ENCODE results near the gene ZEB1. TPM values are rescaled to one million over a fixed set of nuclear protein-coding genes. Genes with fewer than 3 reads are reported as not detected.
A peak's percentile ranks its signal among the peaks of the same experiment; 100 is the strongest.

The ZEB1 gene
- total and polyA plus RNA-seq, 2 of the 13 experiments (the other 11 are each of a cell fraction or from before 2014, with no cell fraction given) = 9.6 to 18.0 TPM

GRCh38 chr10:31318854-31319601, at the start of gene ZEB1 (continued):
- TF ChIP-seq HIVEP1 (CRISPR knock-in tag; IDR thresholded peaks at IDR 0.05) (no peak), ZNF142 (CRISPR knock-in tag; IDR thresholded peaks at IDR 0.05) (no peak), MAFG (CRISPR knock-in tag; IDR thresholded peaks at IDR 0.05) (no peak), NCOA2 (CRISPR knock-in tag; IDR thresholded peaks at IDR 0.05) (peak; percentile 10; the same call in 1 of the 2 replicates), YEATS4 (CRISPR knock-in tag; IDR thresholded peaks at IDR 0.05; ENCODE audit: borderline replicate concordance) (peak; percentile 32; the same call in 1 of the 2 replicates), ZNF646 (CRISPR knock-in tag; IDR thresholded peaks at IDR 0.05) (no peak; the same call in 1 of the 2 replicates), POGZ (CRISPR knock-in tag; IDR thresholded peaks at IDR 0.05) (no peak), NFKB2 (CRISPR knock-in tag; IDR thresholded peaks at IDR 0.05; ENCODE audit: borderline replicate concordance) (no peak), ZBTB7A (CRISPR knock-in tag; IDR thresholded peaks at IDR 0.05) (no peak), ZEB1 (IDR thresholded peaks at IDR 0.05; ENCODE audit: insufficient replicate concordance, low read depth) (peak; percentile 80), ZNF549 (CRISPR knock-in tag; IDR thresholded peaks at IDR 0.05) (no peak), MAZ (IDR thresholded peaks at IDR 0.05; ENCODE audit: borderline replicate concordance, low read depth, low read length) (peak; percentile 86; the same call in 1 of the 2 replicates), MAZ (CRISPR knock-in tag; IDR thresholded peaks at IDR 0.05; ENCODE audit: low read depth) (no peak; the same call in none of the 2 replicates), SMARCC2 (IDR thresholded peaks at IDR 0.05) (no peak), ZNF670 (CRISPR knock-in tag; IDR thresholded peaks at IDR 0.05; ENCODE audit: borderline replicate concordance) (0 out of 2 replicates have a peak, but pooled peaks have one; percentile 23), ZNF598 (CRISPR knock-in tag; IDR thresholded peaks at IDR 0.05; ENCODE audit: borderline replicate concordance) (no peak), ZNF530 (CRISPR knock-in tag; IDR thresholded peaks at IDR 0.05; ENCODE audit: low read depth) (no peak), ZNF607 (CRISPR knock-in tag; IDR thresholded peaks at IDR 0.05; ENCODE audit: borderline replicate concordance) (no peak)
